Hematopoietic multipotent progenitor cell treated with erythropoietin and hydrocortisone succinate and interleukin-3 and kit ligand, for 17 days (in vitro differentiated cells): ENCODE data around the gene NPIPB9.
A peak's percentile ranks its signal among the peaks of the same experiment; 100 is the strongest.
"Not testable (repeated sequence)": the region's sequence is repeated elsewhere in the genome, so short reads cannot be mapped to it uniquely, and the experiment has no call there.

Experiments used
- DNase-seq: peaks from one replicate; pipeline ENCODE4 v3.0.0-alpha.2; 2015; ENCODE audit warnings: low spot score

The NPIPB9 gene

GRCh38 chr16:28751487-28751886 lies at the start of gene NPIPB9:
NPIPB9 (plus strand) TSS chr16:28751787.
- not testable (repeated sequence) for DNase-seq

GRCh38 chr16:28704246-28704645 lies 47.3 kb upstream of the NPIPB9 start:
- not testable (repeated sequence) for DNase-seq

- not testable (repeated sequence) for DNase-seq
These were observed 40.1 kb upstream of the NPIPB9 start, which contains the start of gene EIF3C for GRCh38 chr16:28711220-28712083. EIF3C (plus strand) TSS chr16:28711464; CDS start chr16:28711687, 223 bp downstream.

- not testable (repeated sequence) for DNase-seq
These were observed 28.5 kb upstream of the NPIPB9 start for GRCh38 chr16:28722852-28723650.

GRCh38 chr16:28731253-28731652 lies 20.3 kb upstream of the NPIPB9 start:
- not testable (repeated sequence) for DNase-seq

- DNase-seq: not testable (repeated sequence)
These were observed 19.0 kb upstream of the NPIPB9 start for GRCh38 chr16:28732455-28733124.

GRCh38 chr16:28739787-28740186 lies 11.8 kb upstream of the NPIPB9 start:
- DNase-seq: not testable (repeated sequence)

- DNase-seq: not testable (repeated sequence)
These were observed 11.0 kb upstream of the NPIPB9 start for GRCh38 chr16:28740631-28741030.

GRCh38 chr16:28741295-28741694 lies 10.3 kb upstream of the NPIPB9 start:
- DNase-seq: not testable (repeated sequence)

GRCh38 chr16:28746618-28747350 lies 4.8 kb upstream of the NPIPB9 start:
- DNase-seq: not testable (repeated sequence)

- DNase-seq: not testable (repeated sequence)
These were observed 1.6 kb upstream of the NPIPB9 start for GRCh38 chr16:28749997-28750465.

GRCh38 chr16:28750469-28751067 lies 1.0 kb upstream of the NPIPB9 start:
- DNase-seq: not testable (repeated sequence)

GRCh38 chr16:28781697-28782096 lies 30.1 kb downstream of the NPIPB9 start:
- DNase-seq: not testable (repeated sequence)

GRCh38 chr16:28782357-28782756 lies 30.8 kb downstream of the NPIPB9 start:
- not testable (repeated sequence) for DNase-seq

- peak; percentile 85 for DNase-seq
These were observed 50.8 kb downstream of the NPIPB9 start for GRCh38 chr16:28802235-28803019.

GRCh38 chr16:28807445-28808120 lies 56.0 kb downstream of the NPIPB9 start:
- DNase-seq: not testable (repeated sequence)

- peak; percentile 89 for DNase-seq
These were observed 68.4 kb downstream of the NPIPB9 start for GRCh38 chr16:28820016-28820415.

- DNase-seq: not testable (repeated sequence)
These were observed 69.0 kb downstream of the NPIPB9 start for GRCh38 chr16:28820546-28820945.

- DNase-seq: no peak
These were observed 70.4 kb downstream of the NPIPB9 start for GRCh38 chr16:28821874-28822519.
